Measurements from ENCODE around the gene HSP90AA1.
"Not testable (repeated sequence)": the region's sequence is repeated elsewhere in the genome, so short reads cannot be mapped to it uniquely, and the experiment has no call there.

HSP90AA1 gene

DNA sequence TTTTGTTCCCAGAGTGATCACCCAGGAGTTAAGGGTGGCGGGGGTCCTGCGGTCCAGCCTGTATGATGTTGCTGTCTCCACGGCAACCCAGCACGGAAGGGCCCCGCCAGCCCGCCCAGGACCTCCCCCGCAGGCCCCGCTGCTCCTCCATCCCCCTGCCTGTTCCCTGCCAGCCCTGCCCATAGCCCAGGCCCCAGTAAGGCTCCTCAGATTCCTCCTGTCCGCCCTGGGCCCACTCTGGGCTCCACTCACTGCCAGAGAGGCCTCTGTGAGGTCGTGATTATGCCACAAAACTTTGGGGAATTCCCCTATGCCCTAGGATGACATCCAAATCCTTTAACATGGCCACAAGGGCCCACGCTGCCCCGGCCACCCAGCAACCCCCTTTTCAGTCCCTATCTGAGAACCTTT is 20.8 kb downstream of the HSP90AA1 start:
- no peak for DNase-seq (ENCODE audit: low read depth)

DNA sequence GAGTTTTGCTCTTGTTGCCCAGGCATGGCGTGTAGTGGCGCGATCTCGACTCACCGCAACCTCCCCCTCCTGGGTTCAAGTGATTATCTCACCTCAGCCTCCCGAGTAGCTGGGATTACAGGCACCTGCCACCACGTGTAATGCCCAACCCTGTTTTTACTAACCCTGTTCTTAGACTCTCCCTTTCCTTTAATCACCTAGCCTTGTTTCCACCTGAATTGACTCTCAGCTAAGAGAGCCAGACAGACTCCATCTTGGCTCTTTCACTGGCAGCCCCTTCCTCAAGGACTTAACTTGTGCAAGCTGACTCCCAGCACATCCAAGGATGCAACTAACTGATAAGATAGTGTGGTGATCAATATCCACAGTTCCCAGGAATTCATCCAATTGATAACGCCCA is 22.3 kb downstream of the HSP90AA1 start:
- not testable (repeated sequence) for DNase-seq (ENCODE audit: low read depth)

DNA sequence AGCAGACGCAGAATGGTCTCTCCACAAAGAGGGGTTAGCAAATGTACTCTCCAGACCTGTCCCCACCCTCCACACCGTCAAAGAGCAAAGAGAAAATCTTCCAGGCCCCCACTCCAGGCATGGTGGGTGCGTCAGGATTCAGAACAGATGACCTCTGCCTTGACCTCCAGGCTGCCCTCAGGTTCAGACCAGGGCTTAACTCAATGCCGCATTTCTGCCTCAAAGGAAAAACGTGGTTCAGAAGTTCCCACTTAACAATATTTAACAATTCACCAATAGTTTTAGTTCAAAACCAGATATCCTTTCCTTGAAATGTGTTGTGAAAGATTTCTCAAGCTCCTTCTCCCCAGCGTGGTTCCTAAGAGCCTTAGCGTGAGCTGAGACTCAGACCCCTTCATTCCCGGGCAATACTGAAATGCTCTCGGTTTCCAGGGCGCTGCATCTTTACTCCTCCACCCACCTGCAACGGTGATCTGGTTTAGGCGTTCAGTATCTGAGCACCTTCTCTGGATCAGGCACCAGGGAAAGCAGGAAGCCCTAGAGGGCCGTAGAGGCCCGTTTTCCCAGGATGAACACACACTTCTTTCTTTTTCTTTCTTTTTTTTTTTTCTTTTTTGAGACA is 22.9 kb downstream of the HSP90AA1 start:
- no peak for DNase-seq (ENCODE audit: low read depth)

GRCh38 chr14:102063109-102063807 is 23.6 kb downstream of the HSP90AA1 start:
- peak; percentile 47 for DNase-seq (ENCODE audit: low read depth)

DNA sequence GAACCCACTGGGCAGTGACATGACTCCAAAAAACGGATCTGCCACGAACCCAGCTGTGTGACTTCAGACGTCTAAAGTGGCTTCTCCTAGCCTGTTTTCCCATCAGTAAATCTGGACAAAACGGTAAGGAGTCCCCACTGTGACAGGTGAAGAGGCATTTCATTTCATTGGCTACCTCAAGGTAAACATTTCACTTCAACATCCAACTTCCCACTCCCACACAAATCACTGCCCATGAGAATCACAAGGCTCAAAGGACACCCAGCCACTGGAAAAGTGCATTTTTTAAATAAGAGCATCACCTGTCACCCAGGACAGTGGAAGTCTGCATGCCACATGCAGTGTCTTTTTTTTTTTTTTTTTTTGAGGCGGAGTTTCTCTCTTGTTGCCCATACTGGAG is 27.9 kb downstream of the HSP90AA1 start:
- DNase-seq (ENCODE audit: low read depth): no peak

GRCh38 chr14:102058146-102058545 is 28.7 kb downstream of the HSP90AA1 start:
- no peak for DNase-seq (ENCODE audit: low read depth)

- DNase-seq (ENCODE audit: low read depth): no peak
Measured at GRCh38 chr14:102057480-102058114, 29.2 kb downstream of the HSP90AA1 start.

- DNase-seq (ENCODE audit: low read depth): no peak
Measured at GRCh38 chr14:102056694-102057442, 30.0 kb downstream of the HSP90AA1 start.

GRCh38 chr14:102055181-102055901 is 31.5 kb downstream of the HSP90AA1 start:
- no peak for DNase-seq (ENCODE audit: low read depth)

DNA sequence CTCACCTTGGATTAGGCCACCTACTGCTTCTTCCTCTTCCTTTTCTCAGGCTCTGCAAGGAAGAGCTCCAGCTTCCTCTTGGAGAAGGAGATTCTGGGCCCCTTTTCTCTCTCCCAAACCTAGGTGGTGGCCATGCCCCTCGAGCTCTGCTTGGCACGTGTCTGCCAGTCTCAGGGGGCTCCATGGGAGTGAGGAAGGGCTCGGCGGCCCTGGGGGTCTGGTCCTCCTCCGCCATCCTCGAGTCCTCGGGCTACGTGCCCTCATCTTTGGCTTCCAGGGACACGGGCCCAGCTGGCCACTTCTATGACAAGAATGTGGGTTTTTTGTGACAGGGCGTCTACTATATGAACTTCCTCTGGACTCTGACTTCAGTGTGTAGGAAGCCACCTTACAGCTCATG is 34.3 kb downstream of the HSP90AA1 start:
- no peak for DNase-seq (ENCODE audit: low read depth)

DNA sequence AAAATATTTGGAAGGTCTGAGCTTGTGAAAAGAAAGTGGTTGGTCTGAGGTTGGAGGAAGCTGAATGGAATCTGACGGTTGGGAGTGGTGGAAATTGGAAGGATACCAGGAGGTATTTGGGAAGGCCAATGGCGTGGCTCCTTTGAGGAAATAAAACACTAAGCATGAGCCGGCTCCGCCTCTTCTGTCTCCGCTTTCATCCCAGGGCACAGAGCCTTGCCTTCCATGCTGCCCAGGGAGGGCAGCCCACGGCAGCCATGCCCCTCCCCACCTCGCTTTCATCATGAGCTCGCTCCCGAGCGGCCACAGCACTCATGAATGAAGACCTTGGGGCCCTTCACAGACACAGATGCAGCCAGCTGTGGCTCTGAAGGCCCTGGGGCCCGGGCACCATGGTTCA is 36.2 kb downstream of the HSP90AA1 start:
- DNase-seq (ENCODE audit: low read depth): no peak

DNA sequence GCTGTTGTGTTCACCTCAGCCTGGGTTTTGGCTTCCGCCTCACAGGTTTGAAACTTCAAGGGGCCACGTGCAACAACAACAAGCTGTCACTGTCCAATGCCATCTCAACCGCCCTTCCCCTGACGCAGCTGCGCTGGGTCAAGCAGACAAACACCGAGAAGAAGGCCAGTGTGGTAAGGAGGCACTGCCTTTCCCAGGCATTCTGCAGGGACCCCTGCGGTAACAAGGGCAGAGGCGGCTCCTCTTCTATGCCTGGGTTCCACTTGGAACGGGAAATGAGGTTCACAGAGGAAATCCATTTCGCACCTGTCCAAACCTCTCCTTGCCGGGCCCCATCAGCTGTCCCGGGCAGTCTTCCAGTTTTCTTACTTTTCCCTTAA is 36.8 kb downstream of the HSP90AA1 start:
- DNase-seq (ENCODE audit: low read depth): no peak

- DNase-seq (ENCODE audit: low read depth): no peak
Measured at GRCh38 chr14:102049258-102050025, 37.4 kb downstream of the HSP90AA1 start.

DNA sequence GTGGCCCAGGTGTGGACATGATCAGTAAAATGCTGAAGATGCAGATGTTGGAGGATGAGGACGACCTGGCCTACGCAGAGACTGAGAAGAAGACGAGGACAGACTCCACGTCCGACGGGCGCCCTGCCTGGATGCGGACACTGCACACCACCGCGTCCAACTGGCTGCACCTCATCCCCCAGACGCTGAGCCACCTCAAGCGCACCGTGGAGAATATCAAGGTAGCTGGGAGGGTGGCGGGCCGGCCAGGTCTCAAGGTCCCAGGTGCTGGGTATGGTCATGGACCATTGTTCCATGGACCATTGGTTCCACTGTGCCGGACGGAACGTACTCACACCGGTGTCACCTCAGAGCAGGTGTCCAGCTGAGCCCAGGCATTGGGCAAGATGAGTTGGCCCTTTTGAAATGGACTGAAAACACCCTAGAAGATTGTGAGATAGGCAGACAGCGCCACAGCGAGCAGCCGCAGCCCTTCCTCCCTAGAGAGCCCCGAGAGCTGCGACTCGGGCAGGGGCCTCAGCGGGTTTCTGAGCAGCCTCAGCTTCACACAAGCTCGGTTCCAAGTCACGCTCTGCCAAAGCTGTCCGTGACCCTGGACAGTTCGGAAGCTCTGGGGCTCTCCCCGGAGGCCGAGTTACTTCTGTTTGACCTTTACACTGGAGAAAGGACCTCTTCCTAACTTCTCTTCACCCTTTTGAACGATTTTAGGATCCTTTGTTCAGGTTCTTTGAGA is 38.9 kb downstream of the HSP90AA1 start:
- DNase-seq (ENCODE audit: low read depth): no peak

DNA sequence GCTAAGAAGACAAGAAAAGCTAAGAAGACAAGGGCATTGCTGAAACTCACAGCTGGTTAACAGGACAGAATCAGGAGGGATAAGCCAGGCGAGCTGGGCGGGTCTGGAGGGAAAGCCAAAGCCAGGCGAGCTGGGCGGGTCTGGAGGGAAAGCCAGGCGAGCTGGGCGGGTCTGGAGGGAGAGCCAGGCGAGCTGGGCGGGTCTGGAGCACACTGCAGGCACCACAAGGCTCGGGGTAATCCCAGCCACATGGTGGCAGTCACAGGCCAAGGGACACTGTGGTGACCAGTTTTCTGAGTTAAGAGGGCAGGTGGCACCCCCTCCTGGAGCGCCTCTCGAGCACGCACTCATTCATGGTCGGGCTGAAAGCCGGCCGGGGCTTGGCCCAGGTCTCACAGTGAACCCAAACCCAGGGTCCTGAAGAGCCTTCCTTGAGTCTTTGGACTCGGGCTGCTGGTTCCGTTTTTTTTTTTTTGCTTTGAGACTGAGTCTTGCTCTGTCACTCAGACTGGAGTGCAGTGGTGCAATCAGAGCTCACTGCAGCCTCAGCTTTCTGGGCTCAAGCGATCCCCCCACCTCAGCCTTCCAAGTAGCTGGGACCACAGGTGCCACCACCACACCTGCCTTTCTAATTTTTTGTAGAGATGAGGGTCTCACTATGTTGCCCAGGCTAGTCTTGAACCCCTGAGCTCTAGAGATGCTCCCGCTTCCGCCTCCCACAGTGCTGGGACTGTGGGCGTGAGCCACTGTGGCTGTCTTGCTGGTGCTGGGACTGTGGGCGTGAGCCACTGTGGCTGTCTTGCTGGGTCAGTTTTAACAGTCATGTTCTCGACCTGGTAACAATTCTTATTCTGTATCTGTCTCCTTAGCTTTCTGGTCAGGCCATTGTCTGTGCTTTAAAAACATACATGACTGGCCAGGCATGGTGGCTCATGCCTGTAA is 40.2 kb downstream of the HSP90AA1 start:
- no peak for DNase-seq (ENCODE audit: low read depth)

DNA sequence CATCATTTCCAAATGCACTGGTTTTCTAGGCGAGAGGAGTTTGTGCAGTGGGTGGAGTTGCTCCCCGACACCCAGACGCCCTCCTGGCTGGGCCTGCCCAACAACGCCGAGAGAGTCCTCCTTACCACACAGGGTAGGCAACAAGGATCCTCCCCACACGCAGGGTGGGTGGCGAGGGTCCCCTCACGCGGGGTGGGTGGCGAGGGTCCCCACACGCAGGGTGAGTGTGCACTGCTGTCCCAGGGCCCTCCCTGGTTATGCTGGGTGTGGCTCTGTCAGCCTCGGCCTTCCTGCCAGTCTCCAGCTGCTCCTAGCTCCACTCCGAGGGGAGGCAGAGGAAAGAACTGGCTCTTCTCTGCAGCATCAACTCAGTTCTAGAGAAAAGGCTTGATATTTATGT is 42.3 kb downstream of the HSP90AA1 start:
- DNase-seq (ENCODE audit: low read depth): no peak

DNA sequence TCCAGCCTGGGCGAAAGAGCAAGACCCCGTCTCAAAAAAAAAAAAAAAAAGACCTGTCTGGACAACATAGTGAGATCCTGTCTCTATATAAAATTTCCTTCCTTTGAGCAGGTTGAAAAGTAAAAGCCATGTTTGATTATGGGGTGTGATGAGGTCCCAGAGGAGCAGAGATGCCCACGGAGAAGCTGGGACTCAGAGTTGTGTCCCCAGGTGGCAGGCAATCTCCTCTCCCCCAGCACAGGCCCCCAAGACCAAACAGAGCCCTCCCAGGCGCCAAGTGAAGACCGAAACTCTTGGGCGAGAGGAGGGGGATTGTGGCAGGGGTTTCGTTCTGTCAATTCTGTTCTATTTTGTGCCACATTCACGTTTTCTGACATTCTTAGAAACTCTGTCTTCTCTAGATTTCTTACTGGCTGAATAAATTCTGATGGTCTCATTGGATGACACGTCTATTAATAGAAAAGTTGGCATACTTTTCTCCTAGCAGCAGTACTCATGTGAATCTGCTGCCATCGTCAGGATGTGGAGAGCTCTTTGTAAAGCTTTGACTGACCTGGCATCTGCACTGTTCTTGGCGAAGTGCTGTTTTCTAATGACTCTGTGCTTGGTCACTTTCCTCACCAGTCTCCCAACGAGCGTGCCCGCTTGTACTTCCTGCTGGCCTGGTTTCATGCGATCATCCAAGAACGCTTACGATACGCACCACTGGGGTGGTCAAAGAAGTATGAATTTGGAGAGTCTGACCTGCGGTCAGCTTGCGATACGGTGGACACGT is 43.4 kb downstream of the HSP90AA1 start:
- no peak for DNase-seq (ENCODE audit: low read depth)

DNA sequence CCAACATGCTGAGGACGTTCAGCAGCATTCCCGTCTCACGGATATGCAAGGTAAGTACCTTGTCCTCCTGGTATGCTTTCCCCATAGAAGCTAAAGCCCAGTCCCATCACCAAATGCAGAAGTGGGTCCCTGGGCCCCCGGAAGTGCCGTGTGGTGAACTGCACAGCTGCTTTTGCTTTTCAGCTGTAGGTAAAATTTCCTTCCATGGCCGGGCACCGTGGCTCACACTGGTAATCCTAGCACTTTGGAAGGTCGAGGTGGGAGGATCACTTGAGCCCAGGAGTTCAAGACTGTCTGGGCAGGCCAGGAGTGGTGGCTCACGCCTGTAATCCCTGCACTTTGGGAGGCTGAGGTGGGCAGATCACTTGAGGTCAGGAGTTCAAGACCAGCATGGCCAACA is 44.1 kb downstream of the HSP90AA1 start:
- DNase-seq (ENCODE audit: low read depth): no peak

DNA sequence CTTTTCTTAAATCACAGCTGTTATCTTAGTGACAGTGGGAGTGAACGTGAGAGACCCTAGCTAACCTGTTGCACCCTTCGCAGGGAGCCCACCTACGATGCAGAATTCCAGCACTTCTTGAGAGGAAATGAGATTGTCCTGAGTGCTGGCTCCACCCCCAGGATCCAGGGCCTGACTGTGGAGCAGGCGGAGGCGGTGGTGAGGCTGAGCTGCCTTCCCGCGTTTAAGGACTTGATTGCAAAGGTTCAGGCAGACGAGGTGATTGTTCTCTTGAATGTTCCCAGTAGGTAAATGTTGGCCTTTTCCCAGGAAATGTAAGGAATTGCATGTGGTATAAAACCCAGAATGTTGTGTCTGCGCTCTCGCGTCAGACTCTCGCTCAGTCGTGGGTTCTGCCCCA is 46.7 kb downstream of the HSP90AA1 start:
- DNase-seq (ENCODE audit: low read depth): no peak

Data from activated T-cell treated with anti-CD3 and anti-CD28 coated beads for 1 hour (primary cell).